IPS DF 6.9 (cell line): ENCODE measurements around the gene FHDC1.

ENCODE experiments used
- DNase-seq: peaks from one replicate; pipeline ENCODE4 v3.0.0-alpha.2; 2013; ENCODE audit warnings: low read depth, low spot score
- H3K27ac ChIP-seq: one replicate; pipeline ENCODE4 v1.5.1; 2013; ENCODE audit warnings: low read length, control low read depth
- H3K27me3 ChIP-seq: 2 replicates; pipeline ENCODE4 v1.6.1; 2013; ENCODE audit warnings: mild to moderate bottlenecking, low read length; ENCODE audit not compliant: control insufficient read depth, insufficient read depth
- H3K36me3 ChIP-seq: 2 replicates; pipeline ENCODE4 v1.6.1; 2013; ENCODE audit warnings: low read length; ENCODE audit not compliant: control insufficient read depth, insufficient read depth
- H3K4me1 ChIP-seq: 2 replicates; pipeline ENCODE4 v1.6.1; 2013; ENCODE audit warnings: low read length; ENCODE audit not compliant: control insufficient read depth, insufficient read depth
- H3K4me3 ChIP-seq: 2 replicates; pipeline ENCODE4 v1.5.1; 2013; ENCODE audit warnings: mild to moderate bottlenecking, low read length
- H3K9me3 ChIP-seq: 2 replicates; pipeline ENCODE4 v1.6.1; 2013; ENCODE audit warnings: low read length, inconsistent platforms; ENCODE audit not compliant: control insufficient read depth, insufficient read depth
- WGBS: extraction: QIAGEN DNeasy Blood & Tissue Kit; methylation state at CpG from one replicate; pipeline ENCODE4 v1.1.7; 2013; ENCODE audit warnings: mixed read lengths, missing lambda C conversion rate; ENCODE audit not compliant: insufficient read length, insufficient coverage; 5-methylcytosine and 5-hydroxymethylcytosine counted together

FHDC1 gene

DNA sequence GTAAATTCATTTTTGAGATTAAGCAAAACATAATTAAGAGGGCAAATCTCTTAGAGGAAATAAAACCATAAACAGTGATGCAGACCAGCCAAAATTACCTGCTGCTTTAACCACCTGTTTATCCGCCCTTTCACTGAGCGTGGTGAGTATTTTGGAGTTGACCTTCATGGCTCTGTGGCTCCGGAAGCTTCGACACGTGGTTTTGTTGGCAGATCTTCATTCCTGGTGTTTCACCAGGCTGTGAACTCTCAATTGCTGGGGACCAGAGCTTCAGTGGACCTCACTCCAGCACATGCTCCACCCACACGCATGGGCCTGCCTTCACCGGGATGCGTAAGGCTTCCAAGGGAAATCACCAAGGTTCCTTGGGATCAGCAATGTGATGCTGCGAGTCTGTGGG is 83.8 kb downstream of the FHDC1 start:
- H3K27ac ChIP-seq, result no peak overlapping the region
- H3K4me3 ChIP-seq, result no peak overlapping the region
- no peak for DNase-seq
- H3K36me3 ChIP-seq, result no peaks in the 10 kb centered on the region
- peaks cover 2% of the 10 kb centered on the region for H3K4me1 ChIP-seq
- H3K27me3 ChIP-seq, result no peaks in the 10 kb centered on the region
- no CpG with 5 or more reads among the region's 9 CpGs for WGBS
- H3K9me3 ChIP-seq, result no peaks in the 10 kb centered on the region

DNA sequence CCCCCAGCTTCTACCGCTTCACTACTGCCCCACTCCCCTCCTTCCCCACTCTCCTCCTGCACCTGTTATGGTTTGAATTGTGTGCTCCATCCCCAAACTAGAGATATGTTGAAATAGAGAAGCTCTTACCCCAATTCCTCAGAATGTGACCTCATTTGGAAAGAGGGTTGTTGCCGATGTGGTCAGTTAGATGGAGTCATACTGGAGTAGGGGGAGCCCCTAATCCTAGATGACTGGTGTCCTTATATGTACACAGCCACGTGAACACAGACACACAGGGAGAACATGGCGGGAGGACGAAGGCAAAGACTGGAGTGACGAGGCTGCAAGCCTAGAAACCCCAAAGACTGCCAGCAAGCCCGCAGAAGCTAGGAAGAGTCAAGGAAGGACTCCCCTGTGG is 84.3 kb downstream of the FHDC1 start:
- H3K4me1 ChIP-seq, result peaks cover 2% of the 10 kb centered on the region
- no peak for DNase-seq
- H3K27me3 ChIP-seq, result no peaks in the 10 kb centered on the region
- H3K9me3 ChIP-seq, result no peaks in the 10 kb centered on the region
- H3K27ac ChIP-seq, result no peak overlapping the region
- WGBS, result no CpG with 5 or more reads among the region's 7 CpGs
- H3K4me3 ChIP-seq, result no peak overlapping the region
- no peaks in the 10 kb centered on the region for H3K36me3 ChIP-seq

DNA sequence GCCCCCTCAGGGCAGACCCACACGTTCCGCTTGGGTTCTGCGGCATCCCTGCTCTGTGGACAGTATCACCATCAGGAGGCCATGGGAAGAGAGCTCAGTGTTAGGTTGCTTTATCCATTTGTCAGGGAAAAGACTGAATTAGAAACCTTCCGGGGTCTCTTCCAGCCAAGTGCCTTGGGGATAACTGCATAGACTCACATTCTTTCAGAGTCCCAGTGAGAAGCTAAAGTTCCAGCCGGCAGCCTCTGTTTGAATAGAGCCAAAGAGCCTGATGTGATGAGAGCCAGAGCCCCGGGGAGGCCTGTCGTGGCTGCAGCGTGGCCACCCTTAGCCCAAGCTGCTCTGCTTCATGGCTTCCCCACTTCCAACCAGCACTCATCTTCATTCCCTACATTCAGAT is 85.2 kb downstream of the FHDC1 start:
- H3K36me3 ChIP-seq, result no peaks in the 10 kb centered on the region
- no peaks in the 10 kb centered on the region for H3K27me3 ChIP-seq
- WGBS, result no CpG with 5 or more reads among the region's 8 CpGs
- H3K9me3 ChIP-seq, result no peaks in the 10 kb centered on the region
- no peak overlapping the region for H3K27ac ChIP-seq
- peaks cover 2% of the 10 kb centered on the region for H3K4me1 ChIP-seq
- DNase-seq, result no peak
- no peak overlapping the region for H3K4me3 ChIP-seq

DNA sequence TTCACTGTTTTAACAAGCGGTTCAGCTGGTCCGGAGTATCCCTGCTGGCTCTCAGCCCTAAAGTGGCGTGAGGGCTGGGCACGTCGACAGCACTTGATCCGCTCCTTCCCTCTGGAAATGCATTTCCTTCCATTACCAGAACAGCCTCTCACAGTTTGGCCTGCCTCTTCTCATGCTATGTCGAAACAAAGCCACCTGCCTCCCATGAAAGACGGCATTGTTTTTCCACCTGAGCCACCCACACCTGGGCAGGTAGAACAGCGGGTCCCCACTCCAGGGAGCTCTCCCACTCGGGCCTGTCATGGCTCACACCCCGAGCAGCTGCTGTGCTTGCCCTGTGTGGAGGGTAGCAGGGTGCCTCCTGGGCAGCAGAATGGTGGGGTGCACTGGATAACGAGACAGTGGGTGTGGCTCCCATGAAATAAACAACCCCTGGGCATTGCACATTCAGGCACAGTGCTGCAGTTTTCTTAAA is 86.2 kb downstream of the FHDC1 start:
- Histone ChIP-seq H3K9me3 (no peaks in the 10 kb centered on the region), H3K27me3 (no peaks in the 10 kb centered on the region), H3K4me1 (peaks cover 2% of the 10 kb centered on the region), H3K4me3 (no peak overlapping the region), H3K36me3 (no peaks in the 10 kb centered on the region), H3K27ac (no peak overlapping the region)
- no CpG with 5 or more reads among the region's 12 CpGs for WGBS
- no peak for DNase-seq

DNA sequence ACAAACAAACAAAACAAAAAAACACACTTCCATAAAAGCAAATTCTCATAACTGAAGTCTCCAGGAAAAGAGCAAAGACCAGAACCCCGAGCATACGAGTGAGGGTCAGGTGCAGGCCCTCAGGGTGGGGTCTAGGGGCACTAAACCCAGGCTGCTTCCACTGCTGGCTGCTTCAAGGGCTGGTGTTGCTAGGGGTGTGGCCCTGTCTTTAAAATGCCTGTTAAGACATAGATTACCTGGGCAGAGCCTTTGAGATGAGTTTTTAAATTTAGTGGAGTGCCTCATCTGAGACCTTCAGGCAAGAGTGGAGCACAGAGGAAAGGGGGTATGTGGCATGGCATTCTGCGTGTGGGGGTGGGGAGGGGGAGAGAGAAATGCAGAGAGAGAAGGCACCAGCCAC is 87.0 kb downstream of the FHDC1 start:
- DNase-seq, result no peak
- Histone ChIP-seq H3K4me1 (peaks cover 2% of the 10 kb centered on the region), H3K36me3 (no peaks in the 10 kb centered on the region), H3K4me3 (no peak overlapping the region), H3K27me3 (no peaks in the 10 kb centered on the region), H3K9me3 (no peaks in the 10 kb centered on the region), H3K27ac (no peak overlapping the region)
- WGBS, result no CpG with 5 or more reads among the region's 3 CpGs

DNA sequence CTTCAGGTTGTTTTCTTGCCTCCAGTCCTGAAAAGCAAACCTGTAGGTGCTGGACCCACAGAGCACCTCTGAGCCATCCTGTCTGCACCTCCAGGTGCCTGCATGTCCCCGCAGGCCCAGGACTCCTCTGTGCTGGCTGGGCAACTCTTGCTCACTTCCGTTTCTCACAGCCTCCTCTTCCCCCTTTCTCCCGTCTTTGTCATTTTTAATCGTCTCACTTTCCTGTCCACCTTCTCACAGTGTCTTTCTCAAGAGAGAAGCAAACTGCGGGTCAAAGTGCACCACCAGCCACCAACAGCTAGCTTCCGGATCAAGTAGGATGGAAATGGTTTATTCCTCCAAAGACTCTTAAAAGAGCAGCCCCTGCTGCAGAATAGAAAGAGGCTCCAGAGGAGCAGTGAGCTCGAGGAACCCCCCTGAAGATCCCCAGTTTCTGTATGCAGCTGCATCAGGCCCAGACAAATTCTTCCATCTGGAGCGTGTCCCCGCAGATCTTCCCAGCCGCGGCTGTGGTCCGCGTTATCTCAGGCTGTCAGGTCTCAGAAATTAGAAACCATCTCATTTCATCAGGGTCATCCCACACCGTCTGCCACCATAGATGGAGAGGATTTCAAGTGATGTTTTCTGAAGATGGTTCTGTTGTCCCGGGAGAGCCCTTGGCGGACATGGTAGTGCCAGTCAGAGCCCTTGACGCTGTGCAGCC is 87.7 kb downstream of the FHDC1 start:
- H3K27ac ChIP-seq, result no peak overlapping the region
- no CpG with 5 or more reads among the region's 17 CpGs for WGBS
- no peaks in the 10 kb centered on the region for H3K36me3 ChIP-seq
- no peaks in the 10 kb centered on the region for H3K9me3 ChIP-seq
- H3K27me3 ChIP-seq, result no peaks in the 10 kb centered on the region
- H3K4me1 ChIP-seq, result peaks cover 2% of the 10 kb centered on the region
- H3K4me3 ChIP-seq, result no peak overlapping the region
- DNase-seq, result no peak

DNA sequence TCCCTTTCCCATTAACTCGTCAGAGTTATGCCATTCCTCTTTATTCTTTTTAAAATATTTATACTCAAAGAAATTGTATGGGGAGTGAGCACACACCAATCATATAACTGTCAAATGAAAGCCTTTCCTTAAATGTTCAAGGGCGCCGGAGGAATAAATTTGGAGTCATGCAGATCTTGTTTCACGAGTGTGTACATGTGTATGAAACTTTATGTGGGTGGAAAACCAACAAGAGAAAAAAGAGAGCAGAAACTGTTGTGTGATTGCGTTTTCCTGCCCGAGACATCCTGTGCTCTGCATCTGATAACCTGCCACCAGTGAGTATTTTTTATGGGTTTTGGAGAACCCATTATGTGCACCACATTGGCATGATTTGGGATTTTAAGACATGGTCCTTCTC is 88.3 kb downstream of the FHDC1 start:
- DNase-seq, result no peak
- H3K27ac ChIP-seq, result no peak overlapping the region

DNA sequence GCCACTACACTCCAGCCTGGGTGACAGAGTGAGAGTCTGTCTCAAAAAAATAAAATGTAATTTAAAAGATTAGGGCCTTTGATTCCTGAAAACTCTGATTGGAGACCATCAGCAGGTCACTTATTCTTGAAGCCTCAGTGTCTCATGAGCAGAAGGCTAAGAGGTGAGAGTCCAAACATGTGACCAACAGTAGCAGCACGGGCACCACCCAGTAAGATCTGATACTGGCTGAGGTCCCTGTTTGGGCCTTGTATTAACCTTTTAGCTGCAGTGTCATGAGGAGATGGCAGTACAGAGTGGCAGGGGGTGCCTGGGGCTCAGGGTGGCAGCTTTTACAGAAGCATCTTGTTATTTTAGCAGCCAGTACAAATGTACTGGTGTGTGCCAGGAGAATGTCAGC is 89.3 kb downstream of the FHDC1 start:
- Histone ChIP-seq H3K27me3 (no peaks in the 10 kb centered on the region), H3K9me3 (no peaks in the 10 kb centered on the region), H3K36me3 (no peaks in the 10 kb centered on the region), H3K4me1 (peaks cover 2% of the 10 kb centered on the region), H3K4me3 (no peak overlapping the region), H3K27ac (no peak overlapping the region)
- DNase-seq, result no peak
- no CpG with 5 or more reads among the region's 1 CpG for WGBS

More for the DNA sequence above, 88.3 kb downstream of the FHDC1 start:
- H3K4me1 ChIP-seq, result peaks cover 2% of the 10 kb centered on the region
- no peaks in the 10 kb centered on the region for H3K27me3 ChIP-seq
- no peaks in the 10 kb centered on the region for H3K9me3 ChIP-seq
- no CpG with 5 or more reads among the region's 6 CpGs for WGBS
- H3K4me3 ChIP-seq, result no peak overlapping the region
- no peaks in the 10 kb centered on the region for H3K36me3 ChIP-seq

DNA sequence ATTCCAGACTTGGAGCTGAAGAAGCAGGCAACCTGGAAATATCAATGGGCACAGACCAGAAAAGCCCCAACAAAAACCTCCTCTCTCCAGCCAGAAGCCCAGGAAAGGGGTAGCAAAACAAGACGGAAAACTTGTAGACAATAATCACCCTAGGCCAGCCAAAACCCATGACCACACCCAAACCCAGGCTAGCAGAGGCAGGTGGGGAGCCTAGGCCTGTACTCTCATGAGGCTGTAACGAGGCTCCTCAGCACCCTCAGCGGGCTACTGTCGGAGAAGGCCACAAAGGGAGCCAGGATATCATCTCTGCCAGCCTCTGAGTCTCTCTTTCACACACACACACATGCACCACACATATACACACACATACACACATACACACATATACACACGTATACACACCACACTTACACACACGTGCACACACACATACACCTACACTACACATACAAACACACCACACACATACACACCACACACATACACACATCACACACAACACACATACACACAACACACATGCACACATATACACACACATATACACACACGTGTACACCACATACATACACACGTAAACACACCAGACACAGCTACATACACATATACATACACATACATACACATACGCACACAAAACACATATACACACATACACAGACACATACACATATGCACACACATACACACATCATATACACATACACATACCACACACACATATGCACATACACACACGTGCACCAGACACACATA is 90.6 kb downstream of the FHDC1 start:
- Histone ChIP-seq H3K36me3 (no peaks in the 10 kb centered on the region), H3K9me3 (no peaks in the 10 kb centered on the region)
- DNase-seq, result no peak

DNA sequence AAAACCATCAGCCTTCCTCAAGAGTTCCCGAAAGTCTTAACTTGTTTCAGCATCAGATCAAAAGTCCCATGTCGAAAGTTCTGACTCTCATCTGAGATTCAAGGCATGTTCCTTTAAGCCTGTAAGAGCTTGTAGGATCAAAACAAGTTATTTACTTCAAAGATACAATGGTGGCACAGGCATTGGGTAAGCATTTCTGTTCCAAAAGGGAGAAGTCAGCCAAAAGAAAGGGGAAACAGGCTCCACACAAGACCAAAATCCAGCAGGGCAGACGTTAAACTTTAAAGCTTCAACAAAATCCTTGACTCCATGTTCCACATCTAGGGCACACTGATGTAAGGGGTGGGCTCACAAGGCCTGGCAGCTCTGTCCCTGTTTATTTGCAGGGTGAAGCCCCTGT is 91.7 kb downstream of the FHDC1 start:
- H3K27ac ChIP-seq, result no peak overlapping the region
- H3K27me3 ChIP-seq, result no peaks in the 10 kb centered on the region
- H3K4me1 ChIP-seq, result no peaks in the 10 kb centered on the region; the same call in 1 of the 2 replicates
- no peaks in the 10 kb centered on the region for H3K9me3 ChIP-seq
- no peak for DNase-seq
- H3K36me3 ChIP-seq, result no peaks in the 10 kb centered on the region
- WGBS, result no CpG with 5 or more reads among the region's 3 CpGs
- no peak overlapping the region for H3K4me3 ChIP-seq

More for the DNA sequence above, 90.6 kb downstream of the FHDC1 start:
- Histone ChIP-seq H3K4me1 (no peaks in the 10 kb centered on the region; the same call in none of the 2 replicates), H3K27me3 (no peaks in the 10 kb centered on the region), H3K4me3 (no peak overlapping the region), H3K27ac (no peak overlapping the region)
- WGBS, result 100% methylated on average over 4 of the region's 10 CpGs
